Omental fat pad (tissue), 4 donors: ENCODE results near the gene PWWP2A. TPM values are rescaled to one million over a fixed set of nuclear protein-coding genes. Genes with fewer than 3 reads are reported as not detected.

Experiments used
- ATAC-seq: fragments of 150-250 bp; one replicate; pipeline ENCODE4 v1.9.1; 2016; ENCODE audit warnings: mild to moderate bottlenecking, moderate library complexity; ENCODE audit not compliant: low FRiP score
- DNase-seq: peaks from one replicate; pipeline ENCODE4 v3.0.0-alpha.2; 2019; ENCODE audit warnings: low spot score
- CTCF ChIP-seq, 3 donors: fragments of 450-650 bp; IDR thresholded peaks; one replicate each; pipeline ENCODE4 v1.5.1; 2016 to 2017; ENCODE audit warnings: antibody characterized with exemption in 3 of 3, mild to moderate bottlenecking in 3 of 3, moderate library complexity in 2 of 3
- total RNA-seq, 4 donors: library from RNA; depleted of rRNA; stranded (reverse); fragments of >200 nt; gene quantifications; one replicate each; pipeline ENCODE4 v1.1.0, GENCODE V29; 2016

Gene PWWP2A
- total RNA-seq, 4 donors from 2014 or later: 18.3 to 47.4 (median 24.4) TPM

GRCh38 chr5:160129841-160130240, 10.6 kb upstream of the PWWP2A start:
- no peak for TF ChIP-seq CTCF (IDR thresholded peaks at IDR 0.05)
- ATAC-seq (no peak), DNase-seq (no peak)

- no peak for ATAC-seq
- TF ChIP-seq CTCF (IDR thresholded peaks at IDR 0.05): no peak
- DNase-seq: no peak
These were observed 9.4 kb upstream of the PWWP2A start for GRCh38 chr5:160128632-160129031.

GRCh38 chr5:160119905-160120266, 636 bp upstream of the PWWP2A start:
- ATAC-seq (no peak), DNase-seq (no peak)
- TF ChIP-seq CTCF (IDR thresholded peaks at IDR 0.05): no peak

GRCh38 chr5:160118349-160119141, 705 bp downstream of the PWWP2A start:
- TF ChIP-seq CTCF (IDR thresholded peaks at IDR 0.05): no peak
- DNase-seq (no peak), ATAC-seq (peak; percentile 18)

- DNase-seq (no peak), ATAC-seq (no peak)
- TF ChIP-seq CTCF (IDR thresholded peaks at IDR 0.05): no peak
These were observed 2.3 kb downstream of the PWWP2A start for GRCh38 chr5:160116991-160117390.

GRCh38 chr5:160108124-160108523, 11.1 kb downstream of the PWWP2A start:
- TF ChIP-seq CTCF (IDR thresholded peaks at IDR 0.05): no peak
- ATAC-seq (peak; percentile 14), DNase-seq (no peak)

- ATAC-seq (no peak), DNase-seq (no peak)
- TF ChIP-seq CTCF (IDR thresholded peaks at IDR 0.05): no peak
These were observed 13.4 kb downstream of the PWWP2A start for GRCh38 chr5:160105686-160106360.
